HuH-7.5 (cell line): Measurements from ENCODE around the gene C1QTNF6.

ENCODE experiments used
- DNase-seq: peaks from one replicate; pipeline ENCODE4 v3.0.0; 2011; ENCODE audit warnings: low spot score

Gene C1QTNF6

DNA sequence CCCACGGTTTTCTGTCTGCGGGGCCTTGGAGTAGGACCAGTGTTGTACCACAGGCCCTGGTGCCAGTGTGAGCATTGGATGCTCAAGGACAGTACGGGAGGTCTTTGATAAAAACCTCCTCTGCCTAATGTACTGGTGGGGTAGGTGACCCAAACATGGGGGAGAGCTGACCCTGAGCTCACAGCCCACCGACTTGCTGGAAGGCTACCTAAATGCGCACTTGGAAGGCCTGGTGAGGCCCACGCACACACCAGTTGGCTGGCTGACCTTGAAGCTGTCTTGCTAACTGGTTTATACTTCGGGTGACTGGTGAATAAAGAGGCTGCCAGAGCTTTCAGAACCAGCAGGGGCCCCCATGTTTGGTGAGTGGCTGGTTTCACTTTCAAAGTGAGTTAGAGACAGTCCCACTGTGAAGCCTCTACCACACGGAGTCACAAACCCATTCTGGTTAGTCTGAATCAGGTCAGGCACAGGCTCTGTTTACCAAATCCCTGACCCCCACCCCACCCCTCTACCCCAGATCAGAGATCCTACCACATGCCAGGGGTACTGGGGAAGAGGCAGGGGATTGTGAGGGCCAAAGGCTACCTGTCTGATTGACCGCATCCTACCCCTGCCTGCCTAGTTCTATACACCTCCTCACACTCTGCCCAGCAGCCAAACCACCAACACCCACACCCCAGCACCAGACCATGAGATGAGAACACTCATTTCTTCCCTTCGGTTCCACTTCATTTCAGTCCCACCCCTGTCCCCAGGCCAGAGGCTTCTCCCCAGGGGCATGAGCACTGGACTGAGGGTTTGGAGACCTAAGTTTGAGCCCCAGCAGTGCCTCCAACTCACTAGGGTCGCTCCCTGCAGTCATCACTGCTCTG lies 25.6 kb downstream of the C1QTNF6 start:
- no peak for DNase-seq

DNA sequence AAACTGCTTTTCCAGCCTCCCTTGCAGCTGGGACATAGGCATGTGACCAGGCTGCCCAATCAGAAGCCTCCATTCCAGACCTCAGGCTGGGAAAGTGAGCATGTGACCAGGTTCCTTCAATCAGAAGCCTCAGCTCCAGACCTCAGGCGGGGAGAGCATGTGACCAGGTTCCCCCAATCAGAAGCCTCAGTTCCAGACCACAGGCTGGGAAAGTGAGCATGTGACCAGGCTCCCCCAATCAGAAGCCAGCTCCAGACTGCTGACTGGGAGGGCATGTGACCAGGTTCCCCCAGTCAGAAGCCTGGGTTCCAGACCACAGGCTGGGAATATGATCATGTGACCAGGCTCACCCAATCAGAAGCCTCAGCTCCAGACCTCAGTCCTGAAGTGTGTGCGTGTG lies 26.6 kb downstream of the C1QTNF6 start:
- no peak for DNase-seq

GRCh38 chr22:37160027-37160426 lies 28.0 kb downstream of the C1QTNF6 start:
- no peak for DNase-seq

GRCh38 chr22:37158963-37159290 lies 29.1 kb downstream of the C1QTNF6 start:
- no peak for DNase-seq

DNA sequence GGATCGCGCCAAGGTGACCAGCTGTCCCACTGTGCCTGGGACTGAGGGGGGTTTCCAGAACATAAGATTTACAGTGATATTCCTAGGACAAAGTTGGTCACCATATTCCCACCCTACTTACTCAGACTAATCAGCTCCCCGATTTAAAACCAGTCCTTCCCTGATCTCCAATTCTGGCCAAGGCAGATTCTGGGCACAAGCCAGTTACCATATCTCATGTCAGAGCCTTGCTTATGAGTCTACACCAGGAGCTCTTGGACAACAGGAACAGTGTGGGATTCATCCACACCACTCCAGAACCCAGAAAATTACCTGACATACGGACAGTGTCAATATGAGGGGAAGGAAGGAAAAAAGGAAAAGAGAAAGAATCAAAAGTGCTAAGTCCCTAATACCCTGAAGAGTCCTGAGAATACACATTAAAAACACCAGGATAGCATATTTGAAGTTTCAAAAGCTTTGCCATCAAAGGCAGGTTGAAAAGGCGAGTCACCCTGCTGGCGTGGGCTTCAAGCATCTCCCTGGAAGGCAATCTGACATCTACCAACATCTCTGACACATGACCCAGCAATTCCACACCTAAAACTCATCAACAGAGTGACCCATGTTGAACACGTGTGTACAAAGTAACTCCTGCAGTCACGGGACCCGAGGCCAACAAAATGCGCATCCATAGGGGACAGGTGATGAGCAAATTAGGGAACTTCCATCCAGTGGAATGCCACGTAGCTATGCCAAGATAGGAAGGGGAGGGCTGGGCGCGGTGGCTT lies 30.3 kb downstream of the C1QTNF6 start:
- DNase-seq: no peak

GRCh38 chr22:37156686-37157435 lies 31.2 kb downstream of the C1QTNF6 start:
- DNase-seq: no peak

DNA sequence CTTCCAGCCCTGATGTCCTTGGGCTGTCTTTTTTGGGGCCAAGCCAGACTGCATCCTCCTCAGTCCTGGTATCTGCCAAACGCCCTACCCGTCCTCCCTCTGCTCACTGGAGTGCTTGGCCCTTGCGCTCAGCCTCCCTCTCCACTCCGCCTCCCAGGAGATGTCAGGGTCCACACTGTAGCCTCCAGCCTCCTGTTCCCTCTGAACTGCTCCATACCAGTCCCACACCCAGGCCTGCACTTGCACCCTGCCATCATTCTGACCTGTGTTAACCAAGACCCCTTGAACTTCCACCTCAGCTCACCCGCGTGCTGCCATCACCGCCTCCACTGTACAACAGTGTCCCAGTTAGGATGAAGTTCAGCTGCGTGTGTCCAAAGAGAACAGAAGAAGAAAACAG lies 32.1 kb downstream of the C1QTNF6 start:
- no peak for DNase-seq

DNA sequence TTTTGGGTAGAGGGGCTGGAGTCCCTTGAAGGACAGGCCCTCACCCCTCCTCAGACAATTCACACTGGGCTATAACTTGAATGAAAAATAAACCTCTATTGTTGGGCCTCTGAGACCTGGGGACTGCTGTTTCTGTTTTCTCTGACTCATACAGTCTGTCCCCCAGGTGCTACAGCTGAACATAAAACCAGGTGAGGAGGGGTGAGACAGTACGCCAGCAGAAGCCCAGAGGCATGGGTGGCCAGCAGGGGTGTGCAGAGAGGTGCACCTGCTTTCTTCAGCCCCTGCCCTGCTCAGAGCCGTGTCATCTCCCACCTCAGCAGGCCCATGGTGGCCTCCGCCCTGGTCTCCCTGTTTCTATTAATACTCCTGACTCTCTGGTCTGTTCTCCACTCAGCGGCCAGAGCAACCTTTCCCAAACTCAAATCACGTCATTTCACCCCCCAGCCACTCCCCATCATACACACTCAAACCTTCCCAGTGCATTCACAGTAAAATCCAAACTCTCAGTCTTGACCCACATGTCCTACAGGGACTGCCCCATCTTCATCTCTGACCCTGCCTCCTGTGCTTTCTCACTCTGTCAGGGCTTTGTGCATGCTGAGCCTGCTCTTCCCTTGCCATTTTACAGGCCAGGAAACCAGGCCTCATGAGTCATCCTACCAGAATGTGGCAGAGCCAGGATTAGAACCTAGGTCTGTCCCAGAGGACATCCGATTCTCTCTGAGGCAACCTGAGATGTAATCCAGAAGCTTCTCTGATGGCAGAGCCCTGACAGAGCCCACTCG lies 32.9 kb downstream of the C1QTNF6 start:
- DNase-seq: no peak

GRCh38 chr22:37153901-37154300 lies 34.1 kb downstream of the C1QTNF6 start:
- no peak for DNase-seq

GRCh38 chr22:37151401-37151800 lies 36.6 kb downstream of the C1QTNF6 start:
- DNase-seq: no peak

DNA sequence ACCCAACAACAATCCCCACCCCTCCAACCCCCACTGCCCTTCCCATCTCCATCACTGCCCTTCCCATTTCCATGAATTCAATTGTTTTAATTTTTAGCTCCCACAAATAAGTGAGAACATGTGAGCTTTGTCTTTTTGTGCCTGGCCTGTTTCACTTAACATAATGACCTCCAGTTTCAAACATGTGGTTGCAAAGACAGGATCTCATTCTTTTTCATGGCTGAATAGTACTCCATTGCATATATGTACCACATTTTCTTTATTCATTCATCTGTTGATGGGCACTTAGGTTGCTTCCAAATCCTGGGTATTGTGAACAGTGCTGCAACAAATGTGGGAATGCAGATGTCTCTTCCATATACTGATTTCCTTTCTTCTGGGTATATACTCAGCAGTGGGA lies 37.3 kb downstream of the C1QTNF6 start:
- no peak for DNase-seq

- DNase-seq: no peak
Observed at GRCh38 chr22:37148742-37149665, 39.0 kb downstream of the C1QTNF6 start.

DNA sequence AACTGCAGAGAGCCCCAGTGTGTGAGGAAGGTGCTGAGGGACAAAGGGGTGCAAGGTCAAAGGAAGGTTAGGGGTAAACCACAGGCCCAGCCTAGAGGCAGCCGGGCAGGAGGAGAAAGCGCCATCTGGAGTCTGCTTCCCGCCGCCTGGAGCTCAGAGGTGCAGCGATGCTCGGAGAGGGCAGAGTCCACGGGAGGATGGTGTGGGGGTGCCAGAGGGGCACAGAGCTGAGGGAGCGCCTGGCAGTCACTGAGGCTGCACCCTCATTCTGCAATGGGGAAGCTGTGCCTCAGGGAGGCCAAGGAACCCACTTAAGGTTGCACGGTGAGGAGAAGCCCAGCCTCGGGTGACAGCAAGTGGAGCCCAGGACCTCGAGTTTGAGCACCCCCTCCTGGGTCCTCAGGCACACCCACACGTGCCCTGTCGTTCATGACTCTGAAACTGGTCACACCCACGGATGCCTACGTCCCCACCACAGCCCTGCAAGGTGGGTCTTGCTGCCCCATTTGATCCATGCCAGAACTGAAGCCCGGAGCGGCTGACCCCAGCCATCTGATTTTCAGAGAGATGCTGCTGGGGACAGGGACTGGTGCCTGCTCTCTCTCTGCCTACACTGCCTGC lies 39.9 kb downstream of the C1QTNF6 start:
- DNase-seq: no peak

DNA sequence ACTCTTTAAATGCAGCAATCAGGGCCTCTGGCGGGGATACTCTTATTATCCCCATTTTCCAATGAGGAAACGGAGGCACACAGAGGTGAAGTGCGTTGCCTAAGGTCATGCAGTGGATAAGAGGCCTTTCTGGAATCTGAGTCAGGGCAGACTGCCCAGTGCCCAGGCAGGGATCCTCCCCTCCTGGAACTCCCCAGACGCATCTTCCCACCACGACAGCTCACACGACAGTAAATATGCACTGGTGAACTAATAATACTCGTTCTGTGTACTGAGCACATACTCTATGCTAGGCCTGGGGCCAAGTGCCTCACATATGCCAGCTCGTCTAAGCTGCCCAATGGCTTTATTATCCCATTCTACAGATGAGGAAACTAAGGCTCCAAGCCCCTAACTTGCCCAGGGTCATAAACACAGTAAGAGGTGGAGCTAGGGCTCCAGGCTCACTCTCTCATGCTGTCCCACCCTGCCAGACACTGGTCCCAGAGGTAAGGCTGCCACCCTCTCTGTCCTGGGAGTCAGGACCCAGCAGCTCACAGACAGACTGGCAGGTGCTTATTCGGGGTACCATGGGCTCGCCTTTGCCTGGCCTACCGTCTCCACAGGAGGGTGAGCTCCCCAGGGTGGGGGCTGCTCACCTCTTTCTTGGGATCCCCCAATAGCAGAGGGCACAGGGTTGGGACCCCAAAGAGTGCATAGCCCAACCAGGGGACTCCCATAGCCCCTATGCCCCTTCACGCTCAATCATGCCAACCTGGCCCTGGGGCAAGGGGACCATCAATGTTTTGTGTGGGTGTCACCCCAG lies 40.7 kb downstream of the C1QTNF6 start:
- no peak for DNase-seq

DNA sequence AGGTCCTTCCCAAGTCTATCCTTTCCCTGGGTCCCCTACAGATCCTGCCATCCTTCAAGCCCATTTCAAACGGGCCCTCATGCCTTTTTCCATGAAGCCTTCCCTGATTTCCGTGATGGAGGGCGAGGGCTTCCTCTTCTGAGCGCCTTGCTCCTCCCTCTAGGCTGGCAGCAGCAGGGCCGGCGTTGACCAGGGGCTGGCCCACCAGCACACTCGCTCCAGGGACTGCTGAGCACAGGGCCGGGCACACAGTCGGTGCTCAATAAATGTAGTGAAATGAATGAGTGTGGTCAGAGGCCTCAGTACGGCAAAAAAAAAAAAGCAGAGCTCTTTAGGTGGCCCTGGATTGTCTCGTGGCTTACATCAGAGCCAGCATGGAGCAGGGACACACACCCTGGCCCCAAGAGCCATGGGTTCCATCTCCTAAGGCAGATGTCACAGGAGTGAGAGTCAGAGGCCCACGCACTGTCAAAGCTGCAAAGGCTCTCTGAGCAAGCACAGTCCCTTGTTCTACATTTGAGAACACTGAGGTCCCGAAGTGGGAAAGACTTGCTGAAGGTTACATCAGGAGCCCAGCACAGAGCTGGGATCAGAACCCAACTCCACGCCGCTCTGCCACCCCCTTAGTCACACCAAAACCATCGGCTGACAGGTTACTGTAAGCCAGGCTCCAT lies 41.4 kb downstream of the C1QTNF6 start:
- no peak for DNase-seq

- DNase-seq: no peak
Observed at GRCh38 chr22:37146051-37146385, 42.0 kb downstream of the C1QTNF6 start.

GRCh38 chr22:37145180-37146050 lies 42.6 kb downstream of the C1QTNF6 start:
- DNase-seq: no peak

GRCh38 chr22:37144180-37144554 lies 43.9 kb downstream of the C1QTNF6 start:
- no peak for DNase-seq
